Keratinocyte (primary cell): ENCODE measurements around the gene ADGRL3.

Experiments
- CTCF ChIP-seq, 3 experiments: IDR thresholded peaks in 1 of 3; conservative IDR thresholded peaks in 1 of 3; optimal IDR thresholded peaks in 1 of 3; 2 replicates in 2 of 3; 3 replicates in 1 of 3; pipeline versions ENCODE3 to v1.5.1; 2011; ENCODE audit warnings: low read length in 3 of 3, mild to moderate bottlenecking in 3 of 3, moderate library complexity in 2 of 3, control low read depth in 1 of 3, inconsistent platforms in 1 of 3; ENCODE audit not compliant: insufficient read depth in 2 of 3; ENCODE audit errors: extremely low read depth in 1 of 3
- EZH2 ChIP-seq: IDR thresholded peaks from one replicate; pipeline ENCODE4 v1.6.1; 2012; ENCODE audit warnings: inconsistent platforms, mild to moderate bottlenecking, low read length, moderate library complexity

- no peak for TF ChIP-seq CTCF (optimal IDR thresholded peaks at IDR 0.05 in 1 of 3, IDR thresholded peaks at IDR 0.05 in 1 of 3, conservative IDR thresholded peaks at IDR 0.05 in 1 of 3; ENCODE audit: extremely low read depth in 1 of 3, insufficient read depth in 2 of 3, low read length in 3 of 3)
- TF ChIP-seq EZH2 = no peak
Measured at GRCh38 chr4:61556277-61556676, 356.2 kb downstream of the ADGRL3 start.
